Measurements from ENCODE around the gene LY6G5B.

The LY6G5B gene

DNA sequence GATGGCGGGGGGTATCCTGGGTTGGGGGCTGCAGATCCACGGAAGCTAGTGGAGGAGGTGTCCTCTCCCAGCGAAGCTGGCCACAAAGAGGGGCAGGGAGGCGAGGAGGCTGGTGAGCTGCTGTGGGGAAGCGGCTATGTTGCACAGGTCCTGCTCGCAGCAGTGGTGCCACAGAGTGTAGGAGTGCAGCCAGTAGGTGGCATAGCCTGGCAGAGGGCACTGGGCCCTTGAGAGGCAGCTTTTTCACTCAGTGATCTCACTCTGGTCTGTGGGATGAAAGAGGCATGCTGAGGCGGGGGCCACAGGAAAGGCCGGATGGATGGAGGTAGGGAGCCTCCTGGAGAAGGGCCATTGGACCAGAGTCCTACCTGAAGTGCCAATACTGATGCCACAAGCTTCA, 42.5 kb downstream of the LY6G5B start:
- H3K4me1 ChIP-seq (ENCODE audit: insufficient read depth, low read length), result peaks cover 22% of the 10 kb centered on the region
- H3K4me3 ChIP-seq (ENCODE audit: low read length), result no peak overlapping the region
- 92% methylated on average over 8 of the region's 8 CpGs for WGBS
- H3K27ac ChIP-seq (ENCODE audit: low read depth, low read length), result no peak overlapping the region
- no peaks in the 10 kb centered on the region for H3K36me3 ChIP-seq (ENCODE audit: insufficient read depth, low read length)
- no peak overlapping the region for H3K9ac ChIP-seq (ENCODE audit: low read depth, low read length)
- H3K9me3 ChIP-seq (ENCODE audit: insufficient read depth, low read depth, low read length), result no peaks in the 10 kb centered on the region
- no peaks in the 10 kb centered on the region for H3K27me3 ChIP-seq (ENCODE audit: insufficient read depth, low read length)

DNA sequence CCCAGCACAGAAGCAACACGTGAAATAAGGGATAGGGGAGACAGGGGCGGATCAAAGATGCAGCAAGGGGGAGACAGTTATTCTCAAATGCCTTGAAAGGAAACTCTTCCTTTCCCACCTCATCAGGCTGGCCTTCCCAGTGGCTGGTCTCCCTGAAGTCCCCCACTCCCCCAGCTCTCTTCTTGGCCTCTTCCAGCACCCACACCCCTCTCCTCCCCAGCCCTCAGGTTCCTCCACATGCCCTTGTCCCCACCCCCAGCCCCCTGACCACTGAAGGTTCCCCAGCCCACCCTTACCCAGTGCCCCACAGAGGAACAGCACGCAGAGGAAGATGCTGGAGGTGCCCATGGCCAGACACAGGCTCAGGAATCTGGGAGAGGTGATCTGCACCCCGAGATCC, 43.7 kb downstream of the LY6G5B start:
- Histone ChIP-seq H3K36me3 (ENCODE audit: insufficient read depth, low read length) (no peaks in the 10 kb centered on the region), H3K9me3 (ENCODE audit: insufficient read depth, low read depth, low read length) (no peaks in the 10 kb centered on the region), H3K4me3 (ENCODE audit: low read length) (no peak overlapping the region), H3K27ac (ENCODE audit: low read depth, low read length) (no peak overlapping the region), H3K9ac (ENCODE audit: low read depth, low read length) (no peak overlapping the region), H3K4me1 (ENCODE audit: insufficient read depth, low read length) (peaks cover 33% of the 10 kb centered on the region), H3K27me3 (ENCODE audit: insufficient read depth, low read length) (no peaks in the 10 kb centered on the region)
- 52% methylated on average over 4 of the region's 4 CpGs for WGBS

DNA sequence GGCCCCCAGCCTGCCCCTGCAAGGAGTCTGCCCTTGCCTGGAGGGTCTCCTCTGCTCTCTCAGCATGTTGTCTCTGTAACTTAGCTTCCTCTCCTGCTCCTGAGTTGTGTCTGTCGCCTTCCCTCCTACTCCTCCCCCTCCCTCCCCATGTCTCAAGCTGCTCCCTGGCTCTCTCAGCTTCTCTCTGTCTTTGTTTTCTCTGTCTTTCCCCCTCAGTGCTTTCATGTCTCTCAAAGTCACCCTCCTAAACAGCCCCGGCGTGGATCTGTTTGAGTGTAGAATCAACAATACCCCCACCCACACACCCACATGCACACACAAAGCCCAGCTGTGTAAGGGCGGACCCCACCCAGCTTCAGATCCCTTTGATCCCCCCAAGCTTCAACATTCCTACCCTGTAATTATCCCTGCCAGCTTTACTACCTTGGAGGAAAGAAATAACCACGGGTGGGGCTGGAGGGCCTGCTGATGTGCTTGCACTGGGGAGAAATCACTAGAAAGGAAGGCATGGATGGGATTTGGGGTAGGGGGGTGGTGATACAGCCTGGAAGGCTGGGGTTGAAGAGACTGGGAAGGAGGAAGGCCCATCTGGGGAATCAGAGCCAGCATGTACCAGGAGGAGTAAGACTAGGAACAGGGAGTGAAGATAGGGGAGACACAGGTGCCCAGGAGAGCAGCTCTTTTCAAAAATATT, 44.4 kb downstream of the LY6G5B start:
- 19% methylated on average over 5 of the region's 5 CpGs for WGBS
- Histone ChIP-seq H3K27ac (ENCODE audit: low read depth, low read length) (0 out of 2 replicates have a peak overlapping the region, but pooled peaks have one; percentile 7), H3K27me3 (ENCODE audit: insufficient read depth, low read length) (no peaks in the 10 kb centered on the region), H3K9ac (ENCODE audit: low read depth, low read length) (no peak overlapping the region), H3K9me3 (ENCODE audit: insufficient read depth, low read depth, low read length) (no peaks in the 10 kb centered on the region), H3K36me3 (ENCODE audit: insufficient read depth, low read length) (no peaks in the 10 kb centered on the region), H3K4me1 (ENCODE audit: insufficient read depth, low read length) (peaks cover 36% of the 10 kb centered on the region), H3K4me3 (ENCODE audit: low read length) (no peak overlapping the region)

DNA sequence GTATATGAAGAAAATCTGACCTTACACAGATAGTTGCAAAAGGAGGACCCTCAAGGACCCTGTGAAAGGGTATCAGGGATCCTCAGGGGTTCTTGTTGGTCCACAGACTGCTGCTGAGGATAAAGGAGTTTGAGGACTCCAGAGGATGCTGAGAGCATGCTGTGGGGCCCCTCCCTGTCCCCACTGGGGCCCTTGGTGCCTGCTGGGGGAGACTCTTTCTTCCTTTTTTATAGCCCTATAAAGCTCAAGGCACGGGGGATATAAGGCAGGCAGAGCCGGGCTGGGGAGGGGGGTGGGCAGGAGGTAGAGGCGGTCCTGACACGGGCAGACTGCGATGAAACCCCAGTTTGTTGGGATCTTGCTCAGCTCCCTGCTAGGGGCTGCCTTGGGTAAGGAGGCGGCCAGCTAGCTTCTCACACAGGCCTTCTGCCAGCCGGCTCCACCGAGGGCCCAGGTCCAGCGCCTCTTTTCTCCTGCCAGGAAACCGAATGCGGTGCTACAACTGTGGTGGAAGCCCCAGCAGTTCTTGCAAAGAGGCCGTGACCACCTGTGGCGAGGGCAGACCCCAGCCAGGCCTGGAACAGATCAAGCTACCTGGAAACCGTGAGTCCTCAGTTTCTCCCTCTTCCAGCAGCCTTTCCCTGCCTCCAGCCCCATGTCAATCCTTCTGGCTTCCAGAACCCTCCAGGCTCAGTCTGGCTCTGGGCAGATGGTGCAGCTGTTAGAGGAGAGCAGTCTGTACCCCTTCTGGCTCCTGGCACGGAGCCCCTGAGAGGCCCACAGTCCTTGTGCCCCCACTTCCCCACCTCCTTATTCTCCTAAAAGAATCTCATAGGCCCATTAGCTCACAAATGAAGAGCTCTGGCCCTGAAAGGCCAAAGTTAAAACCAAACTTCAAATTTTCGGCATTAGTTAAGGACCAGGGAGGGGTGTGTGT, 45.5 kb downstream of the LY6G5B start, which contains the start of gene LY6G6D:
Gene LY6G6D (plus strand): TSS at position 327 of the 937 bp plus-strand sequence. CDS start 8 bp downstream, at position 335.
- Histone ChIP-seq H3K4me1 (ENCODE audit: insufficient read depth, low read length) (peaks cover 36% of the 10 kb centered on the region), H3K36me3 (ENCODE audit: insufficient read depth, low read length) (no peaks in the 10 kb centered on the region), H3K4me3 (ENCODE audit: low read length) (no peak within 1 kb of the TSS), H3K27me3 (ENCODE audit: insufficient read depth, low read length) (no peaks in the 10 kb centered on the region), H3K9ac (ENCODE audit: low read depth, low read length) (no peak within 1 kb of the TSS), H3K27ac (ENCODE audit: low read depth, low read length) (0 out of 2 replicates have a peak within 1 kb of the TSS, but pooled peaks have one; percentile 7), H3K9me3 (ENCODE audit: insufficient read depth, low read depth, low read length) (no peaks in the 10 kb centered on the region)
- 60% methylated on average over 15 of the region's 16 CpGs for WGBS

DNA sequence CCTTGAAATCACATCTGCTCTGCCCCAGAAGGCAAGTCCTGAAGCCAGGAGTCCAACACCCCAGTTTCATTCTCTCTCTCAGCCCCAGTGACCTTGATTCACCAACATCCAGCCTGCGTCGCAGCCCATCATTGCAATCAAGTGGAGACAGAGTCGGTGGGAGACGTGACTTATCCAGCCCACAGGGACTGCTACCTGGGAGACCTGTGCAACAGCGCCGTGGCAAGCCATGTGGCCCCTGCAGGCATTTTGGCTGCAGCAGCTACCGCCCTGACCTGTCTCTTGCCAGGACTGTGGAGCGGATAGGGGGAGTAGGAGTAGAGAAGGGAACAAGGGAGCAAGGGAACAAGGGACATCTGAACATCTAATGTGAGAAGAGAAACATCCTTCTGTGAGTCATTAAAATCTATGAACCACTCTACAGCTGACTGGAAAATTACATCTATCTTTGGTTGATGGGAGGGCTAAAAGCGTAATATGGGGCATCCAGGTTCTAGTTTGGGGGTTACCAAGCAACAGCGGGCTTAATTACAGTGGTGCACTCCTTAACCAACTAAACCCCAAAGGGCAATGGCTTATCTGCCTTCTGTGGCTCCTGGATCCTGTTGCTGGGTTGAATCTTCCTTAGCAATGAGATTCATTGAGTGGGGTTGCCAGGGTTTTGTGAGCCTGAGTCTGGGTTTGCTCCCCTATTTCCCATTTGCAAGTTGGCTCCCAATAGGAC, 47.9 kb downstream of the LY6G5B start:
- Histone ChIP-seq H3K27me3 (ENCODE audit: insufficient read depth, low read length) (no peaks in the 10 kb centered on the region), H3K4me1 (ENCODE audit: insufficient read depth, low read length) (peaks cover 36% of the 10 kb centered on the region), H3K9ac (ENCODE audit: low read depth, low read length) (no peak overlapping the region), H3K36me3 (ENCODE audit: insufficient read depth, low read length) (no peaks in the 10 kb centered on the region), H3K27ac (ENCODE audit: low read depth, low read length) (no peak overlapping the region), H3K9me3 (ENCODE audit: insufficient read depth, low read depth, low read length) (no peaks in the 10 kb centered on the region), H3K4me3 (ENCODE audit: low read length) (no peak overlapping the region)
- 72% methylated on average over 10 of the region's 10 CpGs for WGBS

DNA sequence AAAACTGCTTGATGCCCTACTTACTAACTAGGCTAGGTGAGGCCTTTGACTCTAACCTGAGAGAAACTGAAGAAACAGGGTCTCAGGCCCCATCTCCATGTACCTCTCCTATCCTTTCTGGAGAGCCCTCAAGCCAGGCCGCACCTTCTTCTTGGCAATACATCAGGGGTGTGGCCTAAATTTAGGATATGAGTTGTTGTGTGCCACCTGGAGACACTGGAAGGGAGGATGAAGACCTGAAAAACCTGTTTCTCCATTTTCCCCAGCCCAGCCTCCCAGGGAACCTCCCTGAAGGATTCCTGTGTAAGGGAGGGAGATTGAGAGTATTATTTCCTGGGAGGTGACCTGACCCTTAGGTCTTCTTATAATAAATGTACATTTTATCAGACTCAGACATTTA, 48.5 kb downstream of the LY6G5B start:
- no CpG with 5 or more reads among the region's 1 CpG for WGBS
- H3K9me3 ChIP-seq (ENCODE audit: insufficient read depth, low read depth, low read length), result no peaks in the 10 kb centered on the region
- H3K4me1 ChIP-seq (ENCODE audit: insufficient read depth, low read length), result peaks cover 34% of the 10 kb centered on the region
- H3K9ac ChIP-seq (ENCODE audit: low read depth, low read length), result no peak overlapping the region
- H3K36me3 ChIP-seq (ENCODE audit: insufficient read depth, low read length), result no peaks in the 10 kb centered on the region
- H3K27me3 ChIP-seq (ENCODE audit: insufficient read depth, low read length), result no peaks in the 10 kb centered on the region
- H3K27ac ChIP-seq (ENCODE audit: low read depth, low read length), result no peak overlapping the region
- H3K4me3 ChIP-seq (ENCODE audit: low read length), result no peak overlapping the region

DNA sequence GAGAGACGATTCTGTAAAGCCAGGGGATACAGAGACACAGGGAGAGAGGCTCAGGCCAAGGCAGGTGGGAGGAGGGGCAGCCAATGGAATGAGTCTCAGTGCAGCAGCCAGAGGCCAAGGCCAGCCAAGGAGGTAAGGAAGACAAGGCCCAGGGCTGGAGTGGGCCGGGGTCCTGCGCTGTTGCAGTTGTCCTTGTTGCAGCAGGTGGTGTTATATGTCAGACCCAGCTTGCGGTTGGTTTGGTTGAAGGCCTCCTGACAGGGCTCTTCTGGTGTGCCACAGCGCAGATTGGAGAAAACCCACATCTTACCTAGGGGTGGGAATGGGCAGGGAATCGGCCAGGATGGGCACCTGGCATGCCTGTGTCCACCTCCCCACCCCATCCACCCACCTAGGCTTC, 49.2 kb downstream of the LY6G5B start:
- Histone ChIP-seq H3K27me3 (ENCODE audit: insufficient read depth, low read length) (no peaks in the 10 kb centered on the region), H3K27ac (ENCODE audit: low read depth, low read length) (no peak overlapping the region), H3K4me3 (ENCODE audit: low read length) (no peak overlapping the region), H3K4me1 (ENCODE audit: insufficient read depth, low read length) (peaks cover 28% of the 10 kb centered on the region), H3K9me3 (ENCODE audit: insufficient read depth, low read depth, low read length) (no peaks in the 10 kb centered on the region), H3K36me3 (ENCODE audit: insufficient read depth, low read length) (no peaks in the 10 kb centered on the region), H3K9ac (ENCODE audit: low read depth, low read length) (no peak overlapping the region)
- 89% methylated on average over 6 of the region's 6 CpGs for WGBS

DNA sequence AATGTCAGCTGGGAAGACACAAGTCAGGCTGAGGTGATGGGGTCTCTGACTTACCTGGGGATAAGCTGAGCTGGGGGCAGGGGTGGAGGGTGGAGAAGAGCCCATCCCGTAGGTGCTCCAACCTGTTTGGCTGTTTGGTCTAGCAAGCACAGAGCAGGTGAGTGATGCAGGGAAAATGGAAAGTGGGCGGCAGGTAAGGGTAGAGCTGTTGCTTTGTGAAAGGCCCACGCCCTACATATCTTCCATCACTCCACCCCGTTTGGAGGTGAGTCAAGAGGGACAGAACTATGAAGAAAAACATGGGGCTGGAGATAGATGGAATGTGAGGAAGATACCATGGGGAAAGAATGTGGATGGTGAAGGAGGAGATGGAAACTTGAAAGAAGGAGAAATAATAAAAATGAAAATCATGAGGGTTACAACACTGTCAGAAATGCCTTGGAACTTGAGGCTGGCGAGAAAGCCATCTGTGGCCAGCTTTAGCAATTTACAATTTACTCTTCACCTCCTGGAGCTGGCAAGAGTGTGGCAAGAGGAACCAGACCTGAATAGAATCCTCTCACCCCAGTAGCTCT, 50.5 kb downstream of the LY6G5B start:
- H3K4me1 ChIP-seq (ENCODE audit: insufficient read depth, low read length), result peaks cover 16% of the 10 kb centered on the region
- 96% methylated on average over 5 of the region's 5 CpGs for WGBS
- H3K9ac ChIP-seq (ENCODE audit: low read depth, low read length), result no peak overlapping the region
- H3K27me3 ChIP-seq (ENCODE audit: insufficient read depth, low read length), result no peaks in the 10 kb centered on the region
- no peak overlapping the region for H3K27ac ChIP-seq (ENCODE audit: low read depth, low read length)
- H3K36me3 ChIP-seq (ENCODE audit: insufficient read depth, low read length), result no peaks in the 10 kb centered on the region
- H3K9me3 ChIP-seq (ENCODE audit: insufficient read depth, low read depth, low read length), result no peaks in the 10 kb centered on the region
- no peak overlapping the region for H3K4me3 ChIP-seq (ENCODE audit: low read length)

DNA sequence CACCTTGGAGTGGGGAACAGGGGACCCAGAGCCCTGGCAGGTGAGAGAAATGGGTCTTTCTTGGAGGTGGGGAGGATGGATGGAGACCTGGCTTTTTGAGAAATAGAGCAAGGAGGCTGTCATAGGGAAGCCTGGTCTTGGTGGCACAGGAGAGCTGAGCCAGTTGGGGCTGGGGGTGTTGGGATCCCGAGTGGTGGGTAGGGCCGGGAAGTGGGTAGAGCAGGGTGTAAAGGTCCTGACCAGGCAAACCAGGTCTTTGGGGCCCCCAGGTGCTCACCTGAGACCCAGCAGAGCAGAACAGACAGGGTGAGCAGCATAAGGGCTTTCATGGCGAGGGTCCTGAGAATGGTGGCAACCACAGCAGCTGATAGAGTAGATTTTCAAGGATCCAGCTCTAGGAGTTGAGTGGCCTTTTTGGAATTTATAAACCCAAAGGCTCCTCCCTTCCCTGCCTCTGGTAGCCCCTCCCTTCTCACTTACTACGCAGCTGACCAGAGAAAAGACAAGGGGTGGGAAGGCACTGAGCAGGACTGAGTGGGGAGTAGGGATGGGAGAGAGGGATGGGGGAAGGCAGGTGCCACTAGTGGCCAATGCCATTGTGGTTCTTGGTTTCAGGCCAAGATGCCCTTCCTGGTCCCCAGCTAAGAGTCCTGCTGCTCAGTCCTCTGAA, 51.7 kb downstream of the LY6G5B start, which contains the start of gene LY6G6C:
Gene LY6G6C (minus strand): TSS at position 396 of the 670 bp plus-strand sequence. CDS start 67 bp downstream, at position 329.
- Histone ChIP-seq H3K27ac (ENCODE audit: low read depth, low read length) (no peak within 1 kb of the TSS), H3K9me3 (ENCODE audit: insufficient read depth, low read depth, low read length) (no peaks in the 10 kb centered on the region), H3K27me3 (ENCODE audit: insufficient read depth, low read length) (no peaks in the 10 kb centered on the region), H3K36me3 (ENCODE audit: insufficient read depth, low read length) (peaks cover 9% of the 10 kb centered on the region), H3K4me1 (ENCODE audit: insufficient read depth, low read length) (peaks cover 15% of the 10 kb centered on the region), H3K9ac (ENCODE audit: low read depth, low read length) (no peak within 1 kb of the TSS), H3K4me3 (ENCODE audit: low read length) (no peak within 1 kb of the TSS)
- WGBS, result 87% methylated on average over 3 of the region's 4 CpGs

DNA sequence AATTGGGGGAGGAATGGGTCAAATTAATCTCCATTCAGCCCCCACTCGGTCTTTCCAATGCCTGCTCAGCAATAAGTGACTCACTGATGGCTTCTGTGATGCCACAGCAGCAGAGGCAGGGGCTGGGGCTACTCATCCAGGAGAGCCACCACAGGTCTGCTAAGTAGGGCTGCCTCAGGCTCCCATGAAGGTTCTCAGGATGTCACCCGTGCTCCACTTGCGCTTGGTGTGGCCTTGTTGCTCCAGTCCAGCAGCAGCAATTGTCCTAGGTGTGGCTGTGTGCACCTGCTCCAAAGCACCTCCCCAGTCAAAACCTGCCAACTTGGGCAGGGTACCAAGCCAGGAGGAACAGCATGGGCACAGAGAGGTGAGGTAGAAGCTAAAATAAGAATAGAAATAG, 52.4 kb downstream of the LY6G5B start:
- 92% methylated on average over 3 of the region's 3 CpGs for WGBS
- H3K4me3 ChIP-seq (ENCODE audit: low read length), result no peak overlapping the region
- H3K4me1 ChIP-seq (ENCODE audit: insufficient read depth, low read length), result peaks cover 15% of the 10 kb centered on the region
- no peak overlapping the region for H3K9ac ChIP-seq (ENCODE audit: low read depth, low read length)
- no peak overlapping the region for H3K27ac ChIP-seq (ENCODE audit: low read depth, low read length)
- H3K36me3 ChIP-seq (ENCODE audit: insufficient read depth, low read length), result peaks cover 16% of the 10 kb centered on the region
- H3K27me3 ChIP-seq (ENCODE audit: insufficient read depth, low read length), result no peaks in the 10 kb centered on the region
- no peaks in the 10 kb centered on the region for H3K9me3 ChIP-seq (ENCODE audit: insufficient read depth, low read depth, low read length)
